Endothelial cell of umbilical vein (primary cell): ENCODE data around the gene PSMB9.

Experiments used
- EZH2 ChIP-seq: IDR thresholded peaks from 2 replicates; pipeline ENCODE4 v1.6.1; 2012; ENCODE audit warnings: borderline replicate concordance, low read depth, mild to moderate bottlenecking, moderate library complexity, low read length, inconsistent platforms; ENCODE audit not compliant: severe bottlenecking
- GATA2 ChIP-seq: IDR thresholded peaks from 2 replicates; pipeline ENCODE4 v1.7.0; 2011; ENCODE audit warnings: low read depth, mild to moderate bottlenecking, moderate library complexity, mixed read lengths, low read length; ENCODE audit not compliant: insufficient read length, insufficient read depth
- JUN ChIP-seq: IDR thresholded peaks from 2 replicates; pipeline ENCODE4 v1.6.1; 2011; ENCODE audit warnings: borderline replicate concordance, low read depth; ENCODE audit not compliant: insufficient read length, insufficient read depth
- MAX ChIP-seq: IDR thresholded peaks from 2 replicates; pipeline ENCODE4 v1.6.1; 2011; ENCODE audit not compliant: insufficient read depth, insufficient read length
- MYC ChIP-seq: IDR thresholded peaks from one replicate; pipeline ENCODE4 v1.6.1; 2011; ENCODE audit warnings: mild to moderate bottlenecking, low read depth, low read length
- POLR2A ChIP-seq: IDR thresholded peaks from 2 replicates; pipeline ENCODE4 v1.6.1; 2012; ENCODE audit warnings: low read depth, mild to moderate bottlenecking, control low read depth, low read length
- POLR2AphosphoS5 ChIP-seq: IDR thresholded peaks from 2 replicates; pipeline ENCODE4 v1.6.1; 2012; ENCODE audit warnings: low read depth, mild to moderate bottlenecking, control low read depth, low read length, moderate library complexity; ENCODE audit not compliant: insufficient read depth
- TF ChIP-seq, protein P1 (sequence below), 2 donors: IDR thresholded peaks; 1 replicate in 1 of 2; 2 replicates in 1 of 2; pipeline ENCODE4 v1.5.1; 2011; ENCODE audit warnings: low read length in 2 of 2, mild to moderate bottlenecking in 2 of 2, moderate library complexity in 2 of 2, control low read depth in 1 of 2, inconsistent platforms in 1 of 2, low read depth in 1 of 2; ENCODE audit not compliant: insufficient read depth in 1 of 2; ENCODE audit errors: extremely low read depth in 1 of 2

GRCh38 chr6:32814145-32814544 is 39.8 kb upstream of the PSMB9 start:
- no peak for TF ChIP-seq EZH2
- TF ChIP-seq POLR2A = no peak
- no peak for TF ChIP-seq POLR2AphosphoS5
- no peak for TF ChIP-seq JUN
- TF ChIP-seq, protein P1, sequence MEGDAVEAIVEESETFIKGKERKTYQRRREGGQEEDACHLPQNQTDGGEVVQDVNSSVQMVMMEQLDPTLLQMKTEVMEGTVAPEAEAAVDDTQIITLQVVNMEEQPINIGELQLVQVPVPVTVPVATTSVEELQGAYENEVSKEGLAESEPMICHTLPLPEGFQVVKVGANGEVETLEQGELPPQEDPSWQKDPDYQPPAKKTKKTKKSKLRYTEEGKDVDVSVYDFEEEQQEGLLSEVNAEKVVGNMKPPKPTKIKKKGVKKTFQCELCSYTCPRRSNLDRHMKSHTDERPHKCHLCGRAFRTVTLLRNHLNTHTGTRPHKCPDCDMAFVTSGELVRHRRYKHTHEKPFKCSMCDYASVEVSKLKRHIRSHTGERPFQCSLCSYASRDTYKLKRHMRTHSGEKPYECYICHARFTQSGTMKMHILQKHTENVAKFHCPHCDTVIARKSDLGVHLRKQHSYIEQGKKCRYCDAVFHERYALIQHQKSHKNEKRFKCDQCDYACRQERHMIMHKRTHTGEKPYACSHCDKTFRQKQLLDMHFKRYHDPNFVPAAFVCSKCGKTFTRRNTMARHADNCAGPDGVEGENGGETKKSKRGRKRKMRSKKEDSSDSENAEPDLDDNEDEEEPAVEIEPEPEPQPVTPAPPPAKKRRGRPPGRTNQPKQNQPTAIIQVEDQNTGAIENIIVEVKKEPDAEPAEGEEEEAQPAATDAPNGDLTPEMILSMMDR (IDR thresholded peaks at IDR 0.05; ENCODE audit: extremely low read depth in 1 of 2, insufficient read depth in 1 of 2, low read depth in 1 of 2, low read length in 2 of 2) = no peak
- no peak for TF ChIP-seq GATA2
- no peak for TF ChIP-seq MYC
- no peak for TF ChIP-seq MAX
